T-helper 2 cell treated with Interferon-gamma antibody and Interleukin-4, amounts not matched to agents 100 ng/mL and 5 ng/mL, for 36 hours (primary cell): ENCODE results near the gene ATRN. TPM values are rescaled to one million over a fixed set of nuclear protein-coding genes. Genes with fewer than 3 reads are reported as not detected.

Experiments used
- intact Hi-C: fragments of 100-400 bp; cut with micrococcal nuclease; formaldehyde crosslinking; loops from one replicate; pipeline ENCODE4 v1.15.1; 2023
- total RNA-seq: library from RNA; stranded (reverse); gene quantifications from 2 replicates; pipeline ENCODE4 v1.2.3, GENCODE V29; 2022

Gene ATRN
- total RNA-seq, 1 donor from 2014 or later: 10.3 TPM

- intact Hi-C loops: no loop called here
These were observed 202.6 kb downstream of the ATRN start for GRCh38 chr20:3673221-3674070.

GRCh38 chr20:3674447-3674846 is 203.6 kb downstream of the ATRN start:
- intact Hi-C loops: no loop called here

- intact Hi-C loops: loop anchor here (5.0 kb wide), 1 partner anchor 412 kb away; no protein-coding TSS in a partner anchor
These were observed 204.4 kb downstream of the ATRN start for GRCh38 chr20:3674995-3675900.

- intact Hi-C loops: loop anchor here (5.0 kb wide), 1 partner anchor 410 kb away; no protein-coding TSS in a partner anchor
These were observed 206.9 kb downstream of the ATRN start for GRCh38 chr20:3677733-3678132.

GRCh38 chr20:3678198-3678597 is 207.4 kb downstream of the ATRN start:
- intact Hi-C loops: loop anchor here (5.0 kb wide), 1 partner anchor 409 kb away; no protein-coding TSS in a partner anchor

- intact Hi-C loops: loop anchor here (5.0 kb wide), 1 partner anchor 408 kb away; no protein-coding TSS in a partner anchor
These were observed 208.3 kb downstream of the ATRN start for GRCh38 chr20:3678856-3679720.

- intact Hi-C loops: loop anchor here (5.0 kb wide), 1 partner anchor 407 kb away; no protein-coding TSS in a partner anchor
These were observed 209.2 kb downstream of the ATRN start for GRCh38 chr20:3679749-3680700.

GRCh38 chr20:3680701-3681351 is 210.0 kb downstream of the ATRN start:
- intact Hi-C loops: no loop called here

- intact Hi-C loops: no loop called here
These were observed 210.6 kb downstream of the ATRN start for GRCh38 chr20:3681352-3681930.

GRCh38 chr20:3681931-3682781 is 211.3 kb downstream of the ATRN start, which contains the start of gene ADAM33:
Gene ADAM33, minus strand, starts transcription at chr20:3682010. Its CDS starts 6 bp downstream, at chr20:3682004.
- intact Hi-C loops: no loop called here

GRCh38 chr20:3685341-3685740 is 214.5 kb downstream of the ATRN start:
- intact Hi-C loops: no loop called here

GRCh38 chr20:3686421-3686820 is 215.6 kb downstream of the ATRN start:
- intact Hi-C loops: no loop called here

- intact Hi-C loops: no loop called here
These were observed 216.1 kb downstream of the ATRN start for GRCh38 chr20:3686867-3687321.

GRCh38 chr20:3687655-3688054 is 216.8 kb downstream of the ATRN start:
- intact Hi-C loops: no loop called here

GRCh38 chr20:3689978-3690377 is 219.2 kb downstream of the ATRN start:
- intact Hi-C loops: no loop called here

GRCh38 chr20:3690413-3690812 is 219.6 kb downstream of the ATRN start:
- intact Hi-C loops: no loop called here

- intact Hi-C loops: no loop called here
These were observed 220.5 kb downstream of the ATRN start for GRCh38 chr20:3691306-3691705.

- intact Hi-C loops: no loop called here
These were observed 221.1 kb downstream of the ATRN start for GRCh38 chr20:3691897-3692296.
